HG02938 (cell line): ENCODE data around the gene COX7A1.
"Not testable (repeated sequence)": the region's sequence is repeated elsewhere in the genome, so short reads cannot be mapped to it uniquely, and the experiment has no call there.

ENCODE experiments used
- ATAC-seq: cut with Tn5 transposase; IDR thresholded peaks from one replicate; pipeline ENCODE4 v1.9.1; 2021; ENCODE audit warnings: mild to moderate bottlenecking, moderate library complexity; ENCODE audit not compliant: unreplicated experiment

Gene COX7A1

GRCh38 chr19:36152352-36153091, at the start of gene COX7A1:
Gene COX7A1 (minus strand): TSS chr19:36152447. CDS start chr19:36152407, 40 bp downstream.
- ATAC-seq = no peak

- no peak for ATAC-seq
Observed at GRCh38 chr19:36201684-36202083, 49.4 kb upstream of the COX7A1 start.

- ATAC-seq = no peak
Observed at GRCh38 chr19:36198119-36198518, 45.9 kb upstream of the COX7A1 start.

GRCh38 chr19:36196249-36196648, 44.0 kb upstream of the COX7A1 start:
- ATAC-seq = no peak

GRCh38 chr19:36186722-36187121, 34.5 kb upstream of the COX7A1 start:
- not testable (repeated sequence) for ATAC-seq

- ATAC-seq = no peak
Observed at GRCh38 chr19:36183245-36183628, 31.0 kb upstream of the COX7A1 start.

- ATAC-seq = no peak
Observed at GRCh38 chr19:36182612-36183244, 30.5 kb upstream of the COX7A1 start.

GRCh38 chr19:36179077-36179476, 26.8 kb upstream of the COX7A1 start:
- ATAC-seq = not testable (repeated sequence)

GRCh38 chr19:36173846-36174245, 21.6 kb upstream of the COX7A1 start:
- ATAC-seq = not testable (repeated sequence)

- no peak for ATAC-seq
Observed at GRCh38 chr19:36172852-36173251, 20.6 kb upstream of the COX7A1 start.

- no peak for ATAC-seq
Observed at GRCh38 chr19:36169084-36169760, 17.0 kb upstream of the COX7A1 start.

GRCh38 chr19:36163813-36164212, 11.6 kb upstream of the COX7A1 start:
- ATAC-seq = no peak

- no peak for ATAC-seq
Observed at GRCh38 chr19:36160821-36161596, 8.8 kb upstream of the COX7A1 start.

GRCh38 chr19:36153126-36153525, 879 bp upstream of the COX7A1 start:
- no peak for ATAC-seq

- no peak for ATAC-seq
Observed at GRCh38 chr19:36152019-36152351, 262 bp downstream of the COX7A1 start.

GRCh38 chr19:36151144-36152018, 866 bp downstream of the COX7A1 start:
- ATAC-seq = no peak

- ATAC-seq = no peak
Observed at GRCh38 chr19:36150586-36150985, 1.7 kb downstream of the COX7A1 start.

- no peak for ATAC-seq
Observed at GRCh38 chr19:36149673-36150406, 2.4 kb downstream of the COX7A1 start.

- no peak for ATAC-seq
Observed at GRCh38 chr19:36144624-36145023, 7.6 kb downstream of the COX7A1 start.

- ATAC-seq = no peak
Observed at GRCh38 chr19:36142496-36142895, 9.8 kb downstream of the COX7A1 start.
